OCI-LY7 (cell line): ENCODE measurements around the gene CERS6. TPM values are rescaled to one million over a fixed set of nuclear protein-coding genes. Genes with fewer than 3 reads are reported as not detected.

ENCODE experiments used
- BruUV-seq: library from RNA; stranded (reverse); fragments of 400-500 nt; replicated peaks from 2 replicates; lab custom pipeline; 2021; lab: Mats Ljungman, UMichigan
- CTCF ChIA-PET: fragments of 300-600 bp; sonication (Branson Sonifier 250); formaldehyde crosslinking; loops from one replicate; lab custom pipeline; 2022; ENCODE audit warnings: antibody characterized with exemption; ENCODE audit not compliant: unreplicated experiment; lab: Charles Lee
- POLR2A ChIA-PET: fragments of 300-600 bp; sonication (Branson Sonifier 250); formaldehyde crosslinking; loops from one replicate; lab custom pipeline; 2022; ENCODE audit warnings: antibody characterized with exemption; lab: Charles Lee
- DNase-seq: peaks from one replicate; pipeline ENCODE4 v3.0.0-alpha.2; 2015; ENCODE audit warnings: low spot score
- H2AFZ ChIP-seq: fragments of 200-600 bp; sonication (generic), shearing (Covaris generic); 2 replicates; pipeline ENCODE4 v1.6.1; 2014; ENCODE audit warnings: mild to moderate bottlenecking, antibody characterized with exemption, low read length, moderate library complexity
- H3K27ac ChIP-seq: fragments of 200-600 bp; sonication (generic); 2 replicates; pipeline ENCODE4 v1.5.1; 2014; ENCODE audit warnings: mixed run types, low read depth, mild to moderate bottlenecking, moderate library complexity, low read length, inconsistent platforms; ENCODE audit not compliant: poor library complexity, severe bottlenecking
- H3K36me3 ChIP-seq: fragments of 200-600 bp; sonication (generic); 2 replicates; pipeline ENCODE4 v1.6.1; 2014; ENCODE audit warnings: mild to moderate bottlenecking, antibody characterized with exemption, low read length, moderate library complexity, mixed read lengths; ENCODE audit not compliant: insufficient read depth
- H3K4me1 ChIP-seq: fragments of 200-600 bp; sonication (generic); 2 replicates; pipeline ENCODE4 v1.5.1; 2014; ENCODE audit warnings: mild to moderate bottlenecking, low read length; ENCODE audit not compliant: insufficient read depth, poor library complexity, severe bottlenecking
- H3K4me2 ChIP-seq: fragments of 200-600 bp; sonication (generic); 2 replicates; pipeline ENCODE4 v1.6.1; 2014; ENCODE audit warnings: mild to moderate bottlenecking, low read length
- H3K4me3 ChIP-seq: fragments of 200-600 bp; sonication (generic); 2 replicates; pipeline ENCODE4 v1.5.1; 2014; ENCODE audit warnings: mild to moderate bottlenecking, low read depth, low read length; ENCODE audit not compliant: poor library complexity, severe bottlenecking
- H3K79me2 ChIP-seq: fragments of 200-600 bp; sonication (generic); 2 replicates; pipeline ENCODE4 v1.6.1; 2016; ENCODE audit warnings: low read depth, mild to moderate bottlenecking, low read length, moderate library complexity, mixed read lengths; ENCODE audit not compliant: insufficient read depth
- H3K9me2 ChIP-seq: fragments of 200-600 bp; sonication (generic); 2 replicates; pipeline ENCODE4 v1.6.1; 2016; ENCODE audit warnings: mild to moderate bottlenecking, low read length, mixed read lengths; ENCODE audit not compliant: insufficient read depth
- H3K9me3 ChIP-seq: fragments of 200-600 bp; sonication (generic); 2 replicates; pipeline ENCODE4 v1.6.1; 2014; ENCODE audit warnings: mild to moderate bottlenecking, mixed run types, low read length, mixed read lengths
- H4K20me1 ChIP-seq: fragments of 200-600 bp; sonication (generic); 2 replicates; pipeline ENCODE4 v1.6.1; 2014; ENCODE audit warnings: mild to moderate bottlenecking, antibody characterized with exemption, low read length, moderate library complexity, mixed read lengths; ENCODE audit not compliant: insufficient read depth
- CTCF ChIP-seq: fragments of 200-600 bp; sonication (generic); conservative IDR thresholded peaks from 2 replicates; pipeline ENCODE4 v1.5.1; 2014; ENCODE audit warnings: mild to moderate bottlenecking, antibody characterized with exemption, low read length, moderate library complexity, mixed read lengths
- EZH2phosphoT487 ChIP-seq: fragments of 200-600 bp; sonication (generic); IDR thresholded peaks from 2 replicates; pipeline ENCODE4 v1.6.1; 2018; ENCODE audit warnings: low read depth, borderline replicate concordance, mild to moderate bottlenecking, mixed run types, antibody characterized with exemption, low read length, moderate library complexity, mixed read lengths
- intact Hi-C: fragments of 100-400 bp; cut with micrococcal nuclease; formaldehyde crosslinking; loops from one replicate; pipeline ENCODE4 v1.10.0; 2022; ENCODE audit not compliant: unreplicated experiment
- total RNA-seq, 2 experiments: library from RNA; depleted of rRNA in 1 of 2; stranded (reverse); fragments of >200 nt in 1 of 2; shearing (Covaris generic) in 1 of 2; gene quantifications; 2 replicates each; pipeline ENCODE4 v1.2.3, GENCODE V29; 2014 to 2022

CERS6 gene
- total RNA-seq, 2 experiments from 2014 or later: 0.04 TPM; not detected in 1

- TF ChIP-seq EZH2phosphoT487: no peak
- no peak for TF ChIP-seq CTCF
- no peaks in the 10 kb centered on the region for H3K36me3 ChIP-seq
- intact Hi-C loops: no loop called here
- H3K27ac ChIP-seq: no peak overlapping the region
- CTCF ChIA-PET: no interaction called here
- H3K9me3 ChIP-seq: no peaks in the 10 kb centered on the region
- no peaks in the 10 kb centered on the region for H4K20me1 ChIP-seq
- POLR2A ChIA-PET: interaction anchor here (0.6 kb wide), 1 partner anchor 97 kb away, joined by 3 read pairs; no protein-coding TSS in a partner anchor
- H2AFZ ChIP-seq: no peak overlapping the region
- no peak overlapping the region for H3K4me3 ChIP-seq
- no peaks in the 10 kb centered on the region for H3K4me1 ChIP-seq
- DNase-seq: no peak
- H3K9me2 ChIP-seq: no peaks in the 10 kb centered on the region
- H3K4me2 ChIP-seq: no peak overlapping the region
- H3K79me2 ChIP-seq: no peaks in the 10 kb centered on the region
- no TSS peak for BruUV-seq
These were observed 360.3 kb downstream of the CERS6 start for GRCh38 chr2:168816369-168816768.

GRCh38 chr2:168819050-168819715, 363.1 kb downstream of the CERS6 start:
- intact Hi-C loops: no loop called here
- Histone ChIP-seq H3K4me2 (no peak overlapping the region), H3K4me1 (no peaks in the 10 kb centered on the region), H3K9me2 (no peaks in the 10 kb centered on the region), H3K4me3 (no peak overlapping the region), H3K9me3 (no peaks in the 10 kb centered on the region), H3K36me3 (no peaks in the 10 kb centered on the region), H2AFZ (no peak overlapping the region), H3K27ac (no peak overlapping the region), H3K79me2 (no peaks in the 10 kb centered on the region), H4K20me1 (no peaks in the 10 kb centered on the region)
- TF ChIP-seq EZH2phosphoT487 (no peak), CTCF (no peak)
- POLR2A ChIA-PET: interaction anchor here (0.5 to 0.7 kb wide), 2 partner anchors 100 to 643 kb away, joined by 3 read pairs; no protein-coding TSS in a partner anchor
- no TSS peak for BruUV-seq
- CTCF ChIA-PET: no interaction called here
- DNase-seq: no peak

- Histone ChIP-seq H3K9me2 (no peaks in the 10 kb centered on the region), H3K79me2 (no peaks in the 10 kb centered on the region), H3K4me2 (no peak overlapping the region), H3K36me3 (no peaks in the 10 kb centered on the region), H2AFZ (no peak overlapping the region), H3K4me1 (no peaks in the 10 kb centered on the region), H3K27ac (no peak overlapping the region), H3K4me3 (no peak overlapping the region), H3K9me3 (no peaks in the 10 kb centered on the region), H4K20me1 (no peaks in the 10 kb centered on the region)
- BruUV-seq: no TSS peak
- ChIA-PET POLR2A (interaction anchor here (0.7 kb wide), 1 partner anchor 101 kb away, joined by 3 read pairs; no protein-coding TSS in a partner anchor), CTCF (no interaction called here)
- DNase-seq: no peak
- no peak for TF ChIP-seq CTCF
- TF ChIP-seq EZH2phosphoT487: no peak
- intact Hi-C loops: no loop called here
These were observed 363.9 kb downstream of the CERS6 start for GRCh38 chr2:168819829-168820489.
